HL-60 (cell line): ENCODE measurements around the gene SLC16A4.

Experiments
- CTCF ChIP-seq: IDR thresholded peaks from one replicate; pipeline ENCODE4 v1.5.1; 2011; ENCODE audit warnings: low read length, control low read depth, inconsistent platforms; ENCODE audit not compliant: insufficient read depth
- GABPA ChIP-seq: IDR thresholded peaks from 2 replicates; pipeline ENCODE4 v1.6.1; 2012; ENCODE audit warnings: low read depth
- POLR2AphosphoS5 ChIP-seq: IDR thresholded peaks from 2 replicates; pipeline ENCODE4 v1.6.1; 2012; ENCODE audit warnings: low read depth

- no peak for TF ChIP-seq CTCF
- TF ChIP-seq POLR2AphosphoS5: no peak
- TF ChIP-seq GABPA: no peak
These were observed 34.9 kb upstream of the SLC16A4 start for GRCh38 chr1:110425612-110426152.
